ENCODE data around the gene SMIM10. TPM values are rescaled to one million over a fixed set of nuclear protein-coding genes. Genes with fewer than 3 reads are reported as not detected.
"Not testable (repeated sequence)": the region's sequence is repeated elsewhere in the genome, so short reads cannot be mapped to it uniquely, and the experiment has no call there.

SMIM10 gene
- polyA plus RNA-seq, 1 donor (not counting 4 experiments of a cell fraction or from before 2014, with no cell fraction given), result 0.04 TPM

GRCh38 chrX:134957836-134958235 lies 33.0 kb upstream of the SMIM10 start:
- no peak overlapping the region for H2AFZ ChIP-seq (ENCODE audit: control insufficient read depth, low read length)
- no peaks in the 10 kb centered on the region for H4K20me1 ChIP-seq (ENCODE audit: control insufficient read depth, extremely low read depth, insufficient read depth, low read length)
- H3K4me1 ChIP-seq (ENCODE audit: control insufficient read depth, extremely low read depth, insufficient read depth, low read length), result no peaks in the 10 kb centered on the region
- no peak for DNase-seq (ENCODE audit: low read depth, low spot score)
- no peaks in the 10 kb centered on the region for H3K36me3 ChIP-seq (ENCODE audit: control insufficient read depth in 2 of 2, extremely low read depth in 1 of 2, insufficient read depth in 2 of 2, low read length in 2 of 2)
- H3K4me2 ChIP-seq (ENCODE audit: control insufficient read depth, extremely low read depth, insufficient read depth, low read depth, low read length), result no peak overlapping the region
- H3K9me3 ChIP-seq (ENCODE audit: control insufficient read depth, low read depth, low read length), result no peaks in the 10 kb centered on the region
- no peaks in the 10 kb centered on the region for H3K9me1 ChIP-seq (ENCODE audit: control insufficient read depth, extremely low read depth, insufficient read depth, low read length)
- H3K79me2 ChIP-seq (ENCODE audit: control insufficient read depth, insufficient read depth, low read length), result no peaks in the 10 kb centered on the region
- H3K9ac ChIP-seq (ENCODE audit: control insufficient read depth, extremely low read depth, insufficient read depth, low read length), result no peak overlapping the region
- H3K27me3 ChIP-seq (ENCODE audit: control insufficient read depth, extremely low read depth, insufficient read depth, low read length), result no peaks in the 10 kb centered on the region
- no peak overlapping the region for H3K4me3 ChIP-seq (ENCODE audit: control insufficient read depth in 2 of 3, extremely low read depth in 1 of 3, insufficient read depth in 2 of 3, low read depth in 1 of 3, low read length in 3 of 3)
- no peak for TF ChIP-seq EZH2 (IDR thresholded peaks at IDR 0.05; ENCODE audit: low read length)
- TF ChIP-seq CTCF (optimal IDR thresholded peaks at IDR 0.05 in 1 of 3, IDR thresholded peaks at IDR 0.05 in 1 of 3, conservative IDR thresholded peaks at IDR 0.05 in 1 of 3; ENCODE audit: extremely low read depth in 1 of 3, insufficient read depth in 2 of 3, low read length in 3 of 3), result no peak
- dilution Hi-C loops (cut with MboI; ENCODE audit: extremely low pct_ligation_motif_present, low sequenced_read_pairs), result no loop called here
- H3K27ac ChIP-seq (ENCODE audit: control insufficient read depth, insufficient read depth, low read length), result no peak overlapping the region
- FAIRE-seq, result no peak

- H3K4me1 ChIP-seq (ENCODE audit: control insufficient read depth, extremely low read depth, insufficient read depth, low read length); H3K27me3 ChIP-seq (ENCODE audit: control insufficient read depth, extremely low read depth, insufficient read depth, low read length); H3K79me2 ChIP-seq (ENCODE audit: control insufficient read depth, insufficient read depth, low read length); H3K9ac ChIP-seq (ENCODE audit: control insufficient read depth, extremely low read depth, insufficient read depth, low read length); H4K20me1 ChIP-seq (ENCODE audit: control insufficient read depth, extremely low read depth, insufficient read depth, low read length); H3K27ac ChIP-seq (ENCODE audit: control insufficient read depth, insufficient read depth, low read length); H3K4me2 ChIP-seq (ENCODE audit: control insufficient read depth, extremely low read depth, insufficient read depth, low read depth, low read length); H3K9me3 ChIP-seq (ENCODE audit: control insufficient read depth, low read depth, low read length); FAIRE-seq; H3K36me3 ChIP-seq (ENCODE audit: control insufficient read depth in 2 of 2, extremely low read depth in 1 of 2, insufficient read depth in 2 of 2, low read length in 2 of 2); H3K4me3 ChIP-seq (ENCODE audit: control insufficient read depth in 2 of 3, extremely low read depth in 1 of 3, insufficient read depth in 2 of 3, low read depth in 1 of 3, low read length in 3 of 3); dilution Hi-C loops (cut with MboI; ENCODE audit: extremely low pct_ligation_motif_present, low sequenced_read_pairs); H2AFZ ChIP-seq (ENCODE audit: control insufficient read depth, low read length); H3K9me1 ChIP-seq (ENCODE audit: control insufficient read depth, extremely low read depth, insufficient read depth, low read length); DNase-seq (ENCODE audit: low read depth, low spot score): not testable (repeated sequence)
Observed at GRCh38 chrX:134960366-134960765, 30.4 kb upstream of the SMIM10 start.

GRCh38 chrX:134963041-134963440 lies 27.8 kb upstream of the SMIM10 start:
- Histone ChIP-seq H2AFZ (ENCODE audit: control insufficient read depth, low read length) (no peak overlapping the region), H3K27me3 (ENCODE audit: control insufficient read depth, extremely low read depth, insufficient read depth, low read length) (no peaks in the 10 kb centered on the region), H3K79me2 (ENCODE audit: control insufficient read depth, insufficient read depth, low read length) (no peaks in the 10 kb centered on the region), H3K9me3 (ENCODE audit: control insufficient read depth, low read depth, low read length) (no peaks in the 10 kb centered on the region), H4K20me1 (ENCODE audit: control insufficient read depth, extremely low read depth, insufficient read depth, low read length) (no peaks in the 10 kb centered on the region), H3K36me3 (ENCODE audit: control insufficient read depth in 2 of 2, extremely low read depth in 1 of 2, insufficient read depth in 2 of 2, low read length in 2 of 2) (no peaks in the 10 kb centered on the region), H3K27ac (ENCODE audit: control insufficient read depth, insufficient read depth, low read length) (no peak overlapping the region), H3K9ac (ENCODE audit: control insufficient read depth, extremely low read depth, insufficient read depth, low read length) (no peak overlapping the region), H3K4me3 (ENCODE audit: control insufficient read depth in 2 of 3, extremely low read depth in 1 of 3, insufficient read depth in 2 of 3, low read depth in 1 of 3, low read length in 3 of 3) (no peak overlapping the region), H3K4me2 (ENCODE audit: control insufficient read depth, extremely low read depth, insufficient read depth, low read depth, low read length) (no peak overlapping the region), H3K9me1 (ENCODE audit: control insufficient read depth, extremely low read depth, insufficient read depth, low read length) (no peaks in the 10 kb centered on the region), H3K4me1 (ENCODE audit: control insufficient read depth, extremely low read depth, insufficient read depth, low read length) (no peaks in the 10 kb centered on the region)
- TF ChIP-seq EZH2 (IDR thresholded peaks at IDR 0.05; ENCODE audit: low read length) (no peak), CTCF (optimal IDR thresholded peaks at IDR 0.05 in 1 of 3, IDR thresholded peaks at IDR 0.05 in 1 of 3, conservative IDR thresholded peaks at IDR 0.05 in 1 of 3; ENCODE audit: extremely low read depth in 1 of 3, insufficient read depth in 2 of 3, low read length in 3 of 3) (no peak)
- no peak for FAIRE-seq
- no peak for DNase-seq (ENCODE audit: low read depth, low spot score)
- dilution Hi-C loops (cut with MboI; ENCODE audit: extremely low pct_ligation_motif_present, low sequenced_read_pairs), result no loop called here
